GM19193 (cell line): ENCODE results near the gene ANKRD10.

Source experiments
- POLR2A ChIP-seq: IDR thresholded peaks from 4 replicates; pipeline ENCODE4 v1.6.1; 2011; ENCODE audit not compliant: insufficient read depth, insufficient read length; ENCODE audit errors: extremely low read depth

ANKRD10 gene

GRCh38 chr13:110869231-110869804 is 45.6 kb downstream of the ANKRD10 start:
- no peak for TF ChIP-seq POLR2A

- TF ChIP-seq POLR2A = no peak
Measured at GRCh38 chr13:110868720-110869119, 46.1 kb downstream of the ANKRD10 start.

- TF ChIP-seq POLR2A = no peak
Measured at GRCh38 chr13:110867380-110867779, 47.5 kb downstream of the ANKRD10 start.

GRCh38 chr13:110866491-110867170 is 48.2 kb downstream of the ANKRD10 start:
- TF ChIP-seq POLR2A = no peak

GRCh38 chr13:110863685-110864084 is 51.2 kb downstream of the ANKRD10 start:
- TF ChIP-seq POLR2A = no peak

GRCh38 chr13:110860983-110861382 is 53.9 kb downstream of the ANKRD10 start:
- TF ChIP-seq POLR2A = no peak

GRCh38 chr13:110856942-110857835 is 57.7 kb downstream of the ANKRD10 start:
- no peak for TF ChIP-seq POLR2A

GRCh38 chr13:110855363-110855762 is 59.5 kb downstream of the ANKRD10 start:
- no peak for TF ChIP-seq POLR2A

GRCh38 chr13:110854866-110855265 is 60.0 kb downstream of the ANKRD10 start:
- no peak for TF ChIP-seq POLR2A

GRCh38 chr13:110853235-110853721 is 61.6 kb downstream of the ANKRD10 start:
- TF ChIP-seq POLR2A = no peak

- no peak for TF ChIP-seq POLR2A
Measured at GRCh38 chr13:110850840-110851239, 64.0 kb downstream of the ANKRD10 start.

GRCh38 chr13:110850006-110850405 is 64.9 kb downstream of the ANKRD10 start:
- no peak for TF ChIP-seq POLR2A

- no peak for TF ChIP-seq POLR2A
Measured at GRCh38 chr13:110845520-110845919, 69.3 kb downstream of the ANKRD10 start.

GRCh38 chr13:110841846-110842245 is 73.0 kb downstream of the ANKRD10 start:
- TF ChIP-seq POLR2A = no peak

- TF ChIP-seq POLR2A = no peak
Measured at GRCh38 chr13:110841406-110841805, 73.5 kb downstream of the ANKRD10 start.
